Renal cortical epithelial cell (primary cell): Measurements from ENCODE around the gene IRF2. TPM values are rescaled to one million over a fixed set of nuclear protein-coding genes. Genes with fewer than 3 reads are reported as not detected.

Experiments
- DNase-seq: peaks from one replicate; pipeline ENCODE4 v3.0.0-alpha.2; 2011; ENCODE audit warnings: low read depth
- total RNA-seq: library from RNA; depleted of rRNA; stranded (reverse); fragments of >200 nt; gene quantifications from 2 replicates; pipeline ENCODE4 v1.2.3, GENCODE V29; 2014

The IRF2 gene
- total RNA-seq, 1 donor from 2014 or later, result 33.3 TPM

GRCh38 chr4:184432127-184432922, 42.0 kb downstream of the IRF2 start:
- no peak for DNase-seq

DNA sequence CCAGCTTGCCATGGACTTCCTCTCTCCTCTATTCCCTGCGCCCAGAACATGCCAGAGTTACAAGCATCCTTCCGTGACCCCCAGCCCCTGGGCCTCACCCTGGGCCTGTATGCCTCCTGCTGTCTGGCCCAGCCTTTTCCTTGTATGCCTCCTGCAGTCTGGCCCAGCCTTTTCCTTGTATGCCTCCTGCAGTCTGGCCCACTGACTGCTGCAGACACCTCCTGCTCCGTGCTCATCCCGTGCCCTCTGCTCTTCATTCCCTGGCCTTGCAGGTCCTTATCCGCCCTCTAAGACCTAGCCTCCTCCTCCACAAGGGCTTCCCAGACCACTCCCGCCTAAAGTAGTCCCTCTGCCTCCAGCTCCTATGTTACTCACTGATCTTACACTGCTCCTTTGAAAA, 44.2 kb downstream of the IRF2 start:
- no peak for DNase-seq

DNA sequence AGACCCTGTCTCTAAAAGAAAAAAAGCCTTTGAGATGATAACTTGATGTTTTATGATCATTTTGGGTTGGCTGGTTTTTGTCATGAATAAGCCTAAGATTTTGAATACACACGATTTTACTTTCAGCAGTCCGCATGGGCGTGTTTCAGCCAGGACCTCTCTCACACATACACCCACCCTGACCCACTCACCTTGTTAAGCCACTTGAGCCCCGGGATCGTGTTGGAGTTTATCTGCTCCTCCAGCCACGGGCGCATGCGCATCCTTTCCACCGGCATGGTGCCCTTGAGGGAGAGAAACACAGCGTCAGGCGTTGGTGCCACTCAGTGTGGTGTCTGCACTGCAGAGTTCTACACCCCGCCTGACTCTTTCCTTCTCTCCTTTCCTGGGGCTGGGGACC, 45.6 kb downstream of the IRF2 start:
- no peak for DNase-seq

DNA sequence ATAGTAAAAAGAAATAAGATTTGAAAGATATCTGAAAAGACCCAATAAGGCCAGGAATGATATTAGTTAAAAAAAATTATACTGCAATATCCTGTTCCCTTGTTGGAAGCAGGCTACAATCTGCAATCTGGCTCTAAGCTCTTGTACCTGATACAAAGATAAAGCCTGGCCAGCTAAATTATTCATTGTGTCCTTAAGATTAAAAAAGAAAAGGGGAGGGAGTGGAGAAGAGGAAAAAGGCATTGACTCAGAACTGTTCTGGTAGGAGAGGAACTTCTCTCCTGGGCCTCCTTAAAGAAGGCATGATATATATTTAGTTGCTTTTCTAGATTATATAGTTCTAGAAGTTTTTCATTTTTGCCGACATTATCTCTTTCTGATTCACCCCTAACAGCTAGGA, 46.7 kb downstream of the IRF2 start:
- no peak for DNase-seq

DNA sequence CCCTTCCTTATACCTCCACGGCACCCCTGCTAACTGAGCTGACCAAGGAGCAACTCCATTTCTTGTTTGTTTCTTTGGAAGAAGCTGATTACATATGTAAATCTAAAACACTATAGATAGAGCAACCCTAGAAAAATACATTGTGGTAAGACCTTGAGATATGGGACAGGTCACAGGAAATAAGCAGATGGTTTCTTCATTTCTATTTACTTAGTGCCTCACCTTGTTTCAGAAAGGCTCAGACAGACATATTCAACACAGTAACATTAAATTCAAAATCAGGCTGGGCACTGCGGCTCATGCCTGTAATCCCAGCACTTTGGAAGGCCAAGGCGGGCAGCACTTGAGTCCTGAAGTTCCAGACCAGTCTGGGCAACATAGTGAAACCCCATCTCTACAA, 47.3 kb downstream of the IRF2 start:
- DNase-seq, result no peak

- no peak for DNase-seq
Observed at GRCh38 chr4:184424993-184425758, 49.2 kb downstream of the IRF2 start.

GRCh38 chr4:184424279-184424678, 50.1 kb downstream of the IRF2 start:
- DNase-seq, result no peak

GRCh38 chr4:184423003-184423686, 51.2 kb downstream of the IRF2 start:
- no peak for DNase-seq

DNA sequence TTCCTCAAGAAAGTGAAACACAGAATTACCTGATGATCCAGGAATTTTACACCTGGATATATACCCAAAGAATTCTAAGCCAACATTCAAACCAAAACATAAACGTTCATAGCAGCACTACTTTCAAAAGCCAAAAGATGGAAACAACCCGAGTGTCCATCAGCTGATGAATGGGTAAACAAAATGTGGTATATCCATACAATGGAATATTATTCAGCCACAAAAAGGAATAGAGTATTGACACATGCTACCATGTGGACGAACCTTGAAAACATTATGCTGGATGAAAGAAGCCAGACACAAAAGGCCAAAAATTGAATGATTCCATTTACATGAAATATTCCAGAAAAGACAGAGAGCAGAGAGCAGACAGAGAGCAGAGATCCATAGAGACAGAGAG, 52.0 kb downstream of the IRF2 start:
- DNase-seq, result no peak

DNA sequence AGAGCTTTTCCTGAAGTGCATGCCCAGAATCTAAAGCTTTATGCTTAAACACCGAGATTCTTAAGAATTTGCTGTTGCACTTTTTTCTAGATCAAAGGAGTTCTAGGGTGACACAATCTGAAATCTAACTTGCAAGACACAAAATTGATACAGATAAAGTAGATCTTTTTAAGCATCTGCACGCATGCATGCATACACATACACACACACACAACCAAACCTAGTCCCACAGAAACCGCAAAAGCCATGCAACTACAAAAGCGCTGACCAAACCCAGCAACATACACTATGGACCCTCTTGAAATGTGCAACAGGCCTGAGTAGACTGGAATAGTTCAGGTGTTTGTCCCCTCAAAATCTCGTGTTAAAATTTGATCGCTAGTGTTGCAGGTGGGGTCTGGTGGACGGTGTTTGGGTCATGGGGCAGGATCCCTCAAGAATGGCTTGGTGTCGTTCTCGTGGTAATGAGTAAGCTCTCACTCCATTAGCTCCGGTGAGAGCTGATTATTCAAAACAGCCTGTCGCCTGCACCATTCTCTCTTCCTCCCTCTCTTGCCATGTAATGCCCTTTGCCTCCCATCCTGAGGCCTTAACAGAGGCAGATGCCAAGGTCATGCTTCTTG, 52.7 kb downstream of the IRF2 start:
- no peak for DNase-seq

DNA sequence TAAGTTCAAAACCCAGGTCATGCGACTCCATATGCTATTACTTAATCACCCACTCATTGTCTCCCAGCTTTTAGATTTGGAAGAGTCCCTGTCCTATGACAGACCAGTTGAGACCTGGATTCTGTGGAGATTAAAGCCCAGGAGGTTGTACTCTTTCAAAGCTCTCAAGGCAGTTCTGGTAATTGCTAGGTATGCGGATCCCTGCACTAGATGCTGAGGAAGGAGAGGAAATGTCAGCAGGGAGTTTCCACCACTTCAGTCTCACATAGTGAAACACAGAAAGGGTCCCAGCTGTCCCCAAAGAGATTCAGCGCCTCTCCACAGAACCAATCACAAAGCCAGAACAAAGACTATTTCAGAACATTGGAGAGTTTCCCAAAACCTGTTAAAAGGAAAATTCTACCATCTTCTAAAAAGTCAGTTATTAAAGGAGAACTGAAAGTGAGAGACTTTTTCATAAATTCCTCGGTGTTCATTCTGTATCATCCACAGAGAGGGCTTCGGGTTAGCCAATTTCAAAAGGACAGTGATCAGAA, 53.4 kb downstream of the IRF2 start:
- DNase-seq, result no peak

DNA sequence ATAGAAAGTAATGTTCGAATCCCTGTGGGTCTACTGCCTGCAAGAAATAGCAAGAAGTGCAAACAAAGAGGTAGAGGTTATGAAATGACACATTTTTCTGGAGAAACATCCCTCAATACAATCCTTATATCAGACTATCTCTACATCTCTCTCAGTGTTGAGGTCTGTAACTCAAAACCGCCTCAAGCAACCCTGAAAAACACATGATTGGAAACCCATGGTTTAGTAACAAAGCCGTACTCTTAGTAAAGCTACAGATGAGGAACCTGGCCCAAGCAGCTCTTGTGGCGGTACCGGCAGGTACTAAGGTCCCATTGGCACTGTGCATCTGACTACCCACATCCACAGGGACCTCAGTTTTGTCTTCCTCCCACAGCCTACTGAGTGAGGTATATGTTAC, 53.9 kb downstream of the IRF2 start:
- no peak for DNase-seq

- DNase-seq, result no peak
Observed at GRCh38 chr4:184419976-184420375, 54.4 kb downstream of the IRF2 start.

GRCh38 chr4:184417802-184418511, 56.4 kb downstream of the IRF2 start:
- peak; percentile 84 for DNase-seq

- no peak for DNase-seq
Observed at GRCh38 chr4:184416913-184417734, 57.2 kb downstream of the IRF2 start.

DNA sequence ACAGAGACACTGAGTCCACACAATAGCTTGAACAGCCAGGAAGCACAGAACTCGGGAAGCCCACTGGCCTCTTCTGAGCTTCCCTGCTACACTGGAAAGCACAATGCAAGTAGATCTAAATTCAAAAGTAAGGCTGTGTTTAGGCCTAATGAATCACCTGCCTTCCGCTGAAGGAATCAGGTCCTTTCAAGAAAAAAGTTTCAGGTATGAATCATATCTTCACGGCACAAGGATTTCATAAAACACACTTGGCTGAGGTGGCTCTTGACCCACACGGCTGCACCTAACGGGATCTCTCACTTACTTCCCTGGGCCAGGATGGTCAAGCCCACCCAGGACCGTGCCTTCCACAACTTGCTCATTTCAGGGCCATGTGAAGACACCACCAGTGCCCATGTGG, 59.3 kb downstream of the IRF2 start:
- no peak for DNase-seq

- no peak for DNase-seq
Observed at GRCh38 chr4:184413261-184414046, 60.9 kb downstream of the IRF2 start.

GRCh38 chr4:184410748-184411147, 63.6 kb downstream of the IRF2 start:
- no peak for DNase-seq

DNA sequence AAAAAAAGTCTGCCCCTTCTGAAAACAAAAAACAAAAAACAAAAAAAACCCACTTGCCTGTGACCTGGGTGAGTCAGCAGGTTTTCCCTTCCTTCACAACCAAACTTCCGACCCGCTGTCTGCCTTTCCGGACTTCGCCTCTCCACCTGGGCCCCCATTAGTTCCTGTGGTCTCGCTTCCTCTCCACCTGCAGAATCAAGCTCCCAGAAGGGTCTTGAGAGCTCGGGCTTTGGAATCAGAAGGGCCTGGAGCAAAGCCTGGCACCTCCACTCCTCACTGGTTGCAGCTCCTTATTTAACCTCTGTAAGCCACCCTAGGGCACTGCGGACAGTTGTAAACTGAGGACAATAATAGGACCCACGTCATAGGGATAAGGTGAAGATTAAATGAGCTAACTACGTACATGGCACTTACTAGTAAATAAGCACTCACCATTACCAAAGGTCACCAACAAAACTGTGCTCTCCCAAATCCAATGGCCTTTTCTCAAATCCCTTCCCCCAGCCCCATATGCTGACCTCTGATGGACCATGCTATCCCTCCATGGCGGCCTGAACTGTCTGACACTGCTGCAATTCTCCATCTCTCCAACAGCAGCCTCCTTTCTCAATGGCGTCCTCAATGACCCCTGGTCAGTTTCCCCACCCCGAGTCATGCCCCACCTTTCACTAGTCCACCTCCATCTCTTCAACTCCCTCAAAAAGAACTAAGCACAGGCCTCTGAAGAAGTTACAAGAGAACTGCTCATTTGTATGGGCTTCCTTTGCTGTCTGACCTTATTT, 64.2 kb downstream of the IRF2 start:
- DNase-seq, result no peak
